Mesenchymal stem cell (in vitro differentiated cells and primary cell): ENCODE results near the gene GAS7.
A peak's percentile ranks its signal among the peaks of the same experiment; 100 is the strongest.

Experiments used
- DNase-seq: peaks from one replicate; pipeline ENCODE4 v3.0.0-alpha.2; 2013
- H2AFZ ChIP-seq: one replicate; pipeline ENCODE4 v1.6.1; 2013; ENCODE audit warnings: low read depth, mild to moderate bottlenecking, control low read depth, inconsistent platforms, low read length, moderate library complexity
- H2AK5ac ChIP-seq: 2 replicates; pipeline ENCODE4 v1.6.1; 2013; ENCODE audit warnings: low read length, moderate library complexity, mild to moderate bottlenecking, inconsistent platforms; ENCODE audit not compliant: severe bottlenecking
- H2BK120ac ChIP-seq: one replicate; pipeline ENCODE4 v1.6.1; 2013; ENCODE audit warnings: low read depth, mild to moderate bottlenecking, inconsistent platforms, low read length, moderate library complexity
- H2BK12ac ChIP-seq, 2 experiments: one replicate each; pipeline ENCODE4 v1.6.1; 2013; ENCODE audit warnings: inconsistent platforms in 2 of 2, low read length in 2 of 2, mild to moderate bottlenecking in 2 of 2, moderate library complexity in 2 of 2, control low read depth in 1 of 2
- H2BK15ac ChIP-seq: one replicate; pipeline ENCODE4 v1.6.1; 2013; ENCODE audit warnings: mild to moderate bottlenecking, low read depth, inconsistent platforms; ENCODE audit not compliant: poor library complexity, severe bottlenecking
- H2BK5ac ChIP-seq: 2 replicates; pipeline ENCODE4 v1.6.1; 2013; ENCODE audit warnings: low read depth, mild to moderate bottlenecking, low read length, control low read depth, inconsistent platforms; ENCODE audit not compliant: poor library complexity, severe bottlenecking
- H3K14ac ChIP-seq, 2 experiments: one replicate each; pipeline ENCODE4 v1.6.1; 2013; ENCODE audit warnings: inconsistent platforms in 2 of 2, low read length in 2 of 2, control low read depth in 1 of 2, mild to moderate bottlenecking in 1 of 2, moderate library complexity in 1 of 2
- H3K18ac ChIP-seq, 2 experiments: one replicate each; pipeline ENCODE4 v1.6.1; 2013; ENCODE audit warnings: inconsistent platforms in 2 of 2, low read length in 2 of 2, control low read depth in 1 of 2, low read depth in 1 of 2, mild to moderate bottlenecking in 1 of 2
- H3K23ac ChIP-seq, 2 experiments: one replicate each; pipeline ENCODE4 v1.6.1; 2013; ENCODE audit warnings: inconsistent platforms in 2 of 2, low read length in 2 of 2, mild to moderate bottlenecking in 2 of 2, moderate library complexity in 2 of 2, control low read depth in 1 of 2
- H3K27ac ChIP-seq: 2 replicates; pipeline ENCODE4 v1.5.1; 2013; ENCODE audit warnings: mild to moderate bottlenecking, moderate library complexity, low read length, control low read depth, inconsistent platforms; ENCODE audit not compliant: poor library complexity, severe bottlenecking
- H3K27me3 ChIP-seq, 2 experiments: 2 replicates each; pipeline versions ENCODE4 v1.6.1 to v1.7.0; 2013; ENCODE audit warnings: low read length in 2 of 2, mild to moderate bottlenecking in 2 of 2, moderate library complexity in 2 of 2, control low read depth in 1 of 2, inconsistent platforms in 1 of 2; ENCODE audit not compliant: control insufficient read depth in 1 of 2, insufficient read depth in 1 of 2
- H3K36me3 ChIP-seq, 2 experiments: 2 replicates each; pipeline versions ENCODE4 v1.6.1 to v1.7.0; 2013; ENCODE audit warnings: low read length in 2 of 2, control low read depth in 1 of 2, inconsistent platforms in 1 of 2, low read depth in 1 of 2, mild to moderate bottlenecking in 1 of 2; ENCODE audit not compliant: insufficient read depth in 2 of 2, control insufficient read depth in 1 of 2
- H3K4ac ChIP-seq, 2 experiments: one replicate each; pipeline ENCODE4 v1.6.1; 2013; ENCODE audit warnings: inconsistent platforms in 2 of 2, low read length in 2 of 2, mild to moderate bottlenecking in 2 of 2, moderate library complexity in 2 of 2, control low read depth in 1 of 2, low read depth in 1 of 2
- H3K4me1 ChIP-seq: 2 replicates; pipeline ENCODE4 v1.6.1; 2013; ENCODE audit warnings: low read depth, low read length, control low read depth; ENCODE audit not compliant: control insufficient read depth, insufficient read depth
- H3K4me2 ChIP-seq: 2 replicates; pipeline ENCODE4 v1.6.1; 2013; ENCODE audit warnings: low read length, mild to moderate bottlenecking, inconsistent platforms; ENCODE audit not compliant: poor library complexity, severe bottlenecking
- H3K4me3 ChIP-seq, 2 experiments: 2 replicates each; pipeline versions ENCODE4 v1.5.1 to v1.7.0; 2013; ENCODE audit warnings: low read length in 2 of 2, mild to moderate bottlenecking in 2 of 2, control low read depth in 1 of 2, low read depth in 1 of 2; ENCODE audit not compliant: insufficient read depth in 1 of 2
- H3K79me1 ChIP-seq: replicated peaks from 2 replicates; pipeline ENCODE4 v1.6.1; 2013; ENCODE audit warnings: mild to moderate bottlenecking, control low read depth, low read length, inconsistent platforms; ENCODE audit not compliant: poor library complexity, severe bottlenecking
- H3K9ac ChIP-seq: 2 replicates; pipeline ENCODE4 v1.7.0; 2013; ENCODE audit warnings: mild to moderate bottlenecking, low read length, moderate library complexity
- H3K9me3 ChIP-seq: 2 replicates; pipeline ENCODE4 v1.7.0; 2013; ENCODE audit warnings: mild to moderate bottlenecking, low read length; ENCODE audit not compliant: control insufficient read depth
- H4K8ac ChIP-seq: one replicate; pipeline ENCODE4 v1.6.1; 2013; ENCODE audit warnings: inconsistent platforms, mild to moderate bottlenecking, low read length, moderate library complexity
- H4K91ac ChIP-seq: one replicate; pipeline ENCODE4 v1.6.1; 2013; ENCODE audit warnings: mild to moderate bottlenecking, low read length, inconsistent platforms
- WGBS: methylation state at CpG from one replicate; pipeline ENCODE4 v1.1.7; 2013; ENCODE audit warnings: mixed read lengths; 5-methylcytosine and 5-hydroxymethylcytosine counted together

Gene GAS7

GRCh38 chr17:9973669-9974447 lies 224.5 kb downstream of the GAS7 start:
- peak overlapping the region; percentile 63 for H3K9ac ChIP-seq
- H4K8ac ChIP-seq: peak overlapping the region; percentile 59
- no peaks in the 10 kb centered on the region for H3K9me3 ChIP-seq
- H3K27me3 ChIP-seq: no peaks in the 10 kb centered on the region
- no peak overlapping the region for H3K23ac ChIP-seq
- peaks cover 2% of the 10 kb centered on the region for H3K79me1 ChIP-seq
- no peak overlapping the region for H2BK5ac ChIP-seq
- H3K4ac ChIP-seq: no peak overlapping the region
- peak overlapping the region in 1 of 2 experiments; percentile 69 for H2BK12ac ChIP-seq
- WGBS: 38% methylated on average over 13 of the region's 13 CpGs
- H3K14ac ChIP-seq: peak overlapping the region in 1 of 2 experiments; percentile 49
- H4K91ac ChIP-seq: peak overlapping the region; percentile 21
- H2BK15ac ChIP-seq: no peak overlapping the region
- peak overlapping the region; percentile 37 to 72 for H3K18ac ChIP-seq
- peak; percentile 24 for DNase-seq
- H2BK120ac ChIP-seq: no peak overlapping the region
- peaks cover 12% of the 10 kb centered on the region for H3K4me1 ChIP-seq
- H3K36me3 ChIP-seq: peaks cover 2 to 16% of the 10 kb centered on the region in 2 experiments
- H3K4me2 ChIP-seq: peak overlapping the region; percentile 38
- H2AK5ac ChIP-seq: no peak overlapping the region
- H3K27ac ChIP-seq: peak overlapping the region; percentile 22
- no peak overlapping the region for H2AFZ ChIP-seq
- peak overlapping the region in 1 of 2 experiments; percentile 13 for H3K4me3 ChIP-seq

GRCh38 chr17:9971991-9972390 lies 226.4 kb downstream of the GAS7 start:
- Histone ChIP-seq H3K18ac (peak overlapping the region; percentile 35 to 67), H2AK5ac (no peak overlapping the region), H2AFZ (no peak overlapping the region), H3K4me3 (peak overlapping the region in 1 of 2 experiments; percentile 32), H3K36me3 (peaks cover 0 to 9% of the 10 kb centered on the region in 2 experiments), H4K91ac (no peak overlapping the region), H2BK120ac (no peak overlapping the region), H3K9me3 (no peaks in the 10 kb centered on the region), H2BK5ac (no peak overlapping the region), H3K14ac (no peak overlapping the region), H3K79me1 (peaks cover 2% of the 10 kb centered on the region), H3K4me1 (peaks cover 12% of the 10 kb centered on the region), H3K9ac (peak overlapping the region; percentile 56), H3K4me2 (no peak overlapping the region), H3K4ac (peak overlapping the region in 1 of 2 experiments; percentile 6), H4K8ac (peak overlapping the region; percentile 29), H3K27me3 (no peaks in the 10 kb centered on the region), H3K23ac (no peak overlapping the region), H2BK12ac (peak overlapping the region in 1 of 2 experiments; percentile 45), H2BK15ac (no peak overlapping the region), H3K27ac (no peak overlapping the region)
- peak; percentile 58 for DNase-seq
- 58% methylated on average over 3 of the region's 4 CpGs for WGBS

DNA sequence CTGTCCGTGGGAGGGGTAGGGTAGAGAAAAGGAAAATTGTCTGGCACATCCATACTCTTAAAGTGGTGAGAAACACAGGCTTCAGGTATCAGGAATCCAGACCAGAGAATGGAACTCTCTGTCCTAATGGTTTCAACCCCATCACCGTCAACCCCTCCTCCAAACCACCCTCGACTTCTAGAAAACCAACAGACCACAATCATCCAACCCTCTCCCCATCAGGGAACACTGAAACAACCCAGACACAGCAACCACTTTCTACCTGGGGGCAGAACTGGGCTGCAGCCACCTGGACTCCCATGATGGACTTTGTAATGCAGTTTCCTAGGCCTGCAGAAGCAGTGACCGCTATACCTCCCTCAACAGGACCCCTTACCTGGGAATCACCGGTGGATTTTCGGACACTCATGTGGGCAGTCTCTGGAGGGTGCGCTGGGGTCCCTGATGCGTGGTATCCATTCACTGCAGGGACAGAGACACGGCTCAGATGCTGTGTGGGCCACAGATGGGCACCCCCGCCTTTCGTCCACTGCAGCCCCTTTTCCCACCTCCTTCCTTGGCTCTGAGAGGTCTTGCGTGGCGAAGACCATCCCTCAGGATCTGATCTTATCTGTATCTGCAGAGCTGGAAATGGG lies 229.0 kb downstream of the GAS7 start:
- no peak overlapping the region for H3K23ac ChIP-seq
- WGBS: 86% methylated on average over 10 of the region's 13 CpGs
- no peak overlapping the region for H3K27ac ChIP-seq
- peak overlapping the region in 1 of 2 experiments; percentile 8 for H3K4ac ChIP-seq
- H3K27me3 ChIP-seq: no peaks in the 10 kb centered on the region
- H3K79me1 ChIP-seq: peaks cover 2% of the 10 kb centered on the region
- no peak overlapping the region for H3K4me3 ChIP-seq
- DNase-seq: no peak
- H3K18ac ChIP-seq: no peak overlapping the region
- no peak overlapping the region for H2BK5ac ChIP-seq
- no peak overlapping the region for H3K14ac ChIP-seq
- H2BK15ac ChIP-seq: no peak overlapping the region
- no peak overlapping the region for H4K91ac ChIP-seq
- H4K8ac ChIP-seq: no peak overlapping the region
- H2AFZ ChIP-seq: no peak overlapping the region
- peak overlapping the region in 1 of 2 experiments; percentile 92 for H2BK12ac ChIP-seq
- H3K36me3 ChIP-seq: no peaks in the 10 kb centered on the region
- H3K4me2 ChIP-seq: no peak overlapping the region
- H2AK5ac ChIP-seq: no peak overlapping the region
- no peaks in the 10 kb centered on the region for H3K9me3 ChIP-seq
- H3K9ac ChIP-seq: no peak overlapping the region
- peaks cover 11% of the 10 kb centered on the region for H3K4me1 ChIP-seq
- no peak overlapping the region for H2BK120ac ChIP-seq

DNA sequence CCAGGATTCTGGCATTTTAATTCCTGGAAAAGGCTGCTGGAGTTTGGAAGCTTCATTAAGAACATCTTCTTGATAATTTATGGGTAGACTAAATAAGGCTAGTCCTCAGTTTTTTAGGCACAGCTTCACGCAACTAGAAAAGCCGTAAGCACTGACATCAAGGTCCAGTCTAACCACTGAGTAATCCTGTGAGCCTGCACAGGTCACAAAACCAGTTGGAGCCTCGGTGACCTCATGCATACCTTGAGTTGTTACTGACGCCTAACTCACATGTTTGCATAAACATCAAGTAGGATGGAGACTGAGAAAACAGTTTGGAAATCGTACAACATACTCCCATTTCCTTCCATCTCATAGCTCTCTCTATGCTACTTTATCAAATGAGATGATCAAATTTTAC lies 229.5 kb downstream of the GAS7 start:
- no peak overlapping the region for H2BK5ac ChIP-seq
- H3K79me1 ChIP-seq: peaks cover 2% of the 10 kb centered on the region
- no peak overlapping the region for H3K9ac ChIP-seq
- DNase-seq: peak; percentile 82
- H4K8ac ChIP-seq: no peak overlapping the region
- no peak overlapping the region for H3K14ac ChIP-seq
- no peak overlapping the region for H3K4ac ChIP-seq
- no peak overlapping the region for H2BK120ac ChIP-seq
- H3K9me3 ChIP-seq: no peaks in the 10 kb centered on the region
- no peak overlapping the region for H2AK5ac ChIP-seq
- H3K18ac ChIP-seq: no peak overlapping the region
- no peak overlapping the region for H3K23ac ChIP-seq
- no peak overlapping the region for H2AFZ ChIP-seq
- H3K27ac ChIP-seq: no peak overlapping the region
- no peaks in the 10 kb centered on the region for H3K27me3 ChIP-seq
- H3K4me1 ChIP-seq: peaks cover 10% of the 10 kb centered on the region
- H3K4me3 ChIP-seq: no peak overlapping the region
- H2BK15ac ChIP-seq: no peak overlapping the region
- no peak overlapping the region for H4K91ac ChIP-seq
- H3K36me3 ChIP-seq: no peaks in the 10 kb centered on the region
- no peak overlapping the region for H2BK12ac ChIP-seq
- H3K4me2 ChIP-seq: no peak overlapping the region
- WGBS: 43% methylated on average over 5 of the region's 5 CpGs
